H1 (cell line): Measurements from ENCODE around the gene MYO1F. TPM values are rescaled to one million over a fixed set of nuclear protein-coding genes. Genes with fewer than 3 reads are reported as not detected.
A peak's percentile ranks its signal among the peaks of the same experiment; 100 is the strongest.

ENCODE experiments used
- CTCF ChIA-PET: fragments of 300-600 bp; sonication (Branson Sonifier 250); formaldehyde crosslinking; loops from one replicate; lab custom pipeline; 2021; ENCODE audit not compliant: partially characterized antibody; lab: Charles Lee
- POLR2A ChIA-PET: fragments of 300-600 bp; sonication (Branson Sonifier 250); formaldehyde crosslinking; loops from one replicate; lab custom pipeline; 2021; ENCODE audit warnings: inconsistent platforms; ENCODE audit not compliant: partially characterized antibody; lab: Charles Lee
- DNase-seq, 2 experiments: peaks; one replicate each; pipeline versions ENCODE4 v3.0.0 to v3.0.0-alpha.2; 2010 to 2022; ENCODE audit warnings: low spot score in 2 of 2, low read depth in 1 of 2, mixed read lengths in 1 of 2
- FAIRE-seq: peaks from 2 replicates; lab custom pipeline; 2011; peaks lifted over from hg19 to GRCh38; lab: Jason Lieb, UNC
- H2AFZ ChIP-seq: 2 replicates; pipeline ENCODE4 v1.8.1; 2012; ENCODE audit warnings: low read length, inconsistent platforms
- H2AK5ac ChIP-seq: 2 replicates; pipeline ENCODE4 v1.6.1; 2013; ENCODE audit warnings: low read depth, low read length
- H2BK120ac ChIP-seq: replicated peaks from 2 replicates; pipeline ENCODE3; 2013; ENCODE audit warnings: low read depth, low read length, inconsistent platforms
- H2BK12ac ChIP-seq: 2 replicates; pipeline ENCODE4 v1.6.1; 2013; ENCODE audit warnings: low read depth, low read length
- H2BK15ac ChIP-seq: 2 replicates; pipeline ENCODE4 v1.6.1; 2013; ENCODE audit warnings: low read length
- H2BK20ac ChIP-seq: 2 replicates; pipeline ENCODE4 v1.6.1; 2013; ENCODE audit warnings: low read length
- H2BK5ac ChIP-seq: 2 replicates; pipeline ENCODE4 v1.6.1; 2013; ENCODE audit warnings: low read depth, low read length
- H3K14ac ChIP-seq: 2 replicates; pipeline ENCODE4 v1.6.1; 2013; ENCODE audit warnings: inconsistent platforms; ENCODE audit not compliant: insufficient read length
- H3K18ac ChIP-seq: 2 replicates; pipeline ENCODE4 v1.6.1; 2013; ENCODE audit warnings: low read length; ENCODE audit errors: extremely low read depth
- H3K23ac ChIP-seq: 2 replicates; pipeline ENCODE4 v1.6.1; 2013; ENCODE audit warnings: inconsistent platforms; ENCODE audit not compliant: insufficient read length
- H3K23me2 ChIP-seq: 2 replicates; pipeline ENCODE4 v1.6.1; 2013; ENCODE audit warnings: low read depth, low read length
- H3K27ac ChIP-seq: 2 replicates; pipeline ENCODE4 v1.6.1; 2011; ENCODE audit warnings: low read depth, low read length, inconsistent platforms
- H3K27me3 ChIP-seq, 4 experiments: replicated peaks in 1 of 4; 1 replicate in 1 of 4; 2 replicates in 3 of 4; pipeline versions ENCODE4 v1.6.1 to v1.8.1; 2011 to 2013; ENCODE audit warnings: low read length in 3 of 4, mild to moderate bottlenecking in 3 of 4, inconsistent platforms in 2 of 4, mixed read lengths in 2 of 4, moderate library complexity in 1 of 4; ENCODE audit not compliant: control insufficient read depth in 3 of 4, insufficient read depth in 3 of 4; ENCODE audit errors: extremely low read depth in 1 of 4
- H3K36me3 ChIP-seq, 4 experiments: 2 replicates each; pipeline versions ENCODE4 v1.6.1 to v1.8.1; 2011 to 2013; ENCODE audit warnings: mild to moderate bottlenecking in 4 of 4, low read length in 3 of 4, moderate library complexity in 2 of 4, control low read depth in 1 of 4, inconsistent platforms in 1 of 4; ENCODE audit not compliant: insufficient read depth in 4 of 4, control insufficient read depth in 2 of 4
- H3K4ac ChIP-seq: replicated peaks from 2 replicates; pipeline ENCODE3; 2013; ENCODE audit warnings: low read length, low read depth, mixed read lengths, inconsistent platforms; ENCODE audit not compliant: insufficient read length
- H3K4me1 ChIP-seq, 4 experiments: replicated peaks in 1 of 4; 1 replicate in 1 of 4; 2 replicates in 3 of 4; pipeline versions ENCODE4 v1.6.1 to v1.8.1; 2011 to 2013; ENCODE audit warnings: low read length in 3 of 4, inconsistent platforms in 2 of 4, mixed read lengths in 1 of 4; ENCODE audit not compliant: insufficient read depth in 4 of 4, control insufficient read depth in 3 of 4
- H3K4me2 ChIP-seq, 2 experiments: 2 replicates each; pipeline versions ENCODE4 v1.6.1 to v1.8.1; 2011 to 2013; ENCODE audit warnings: low read depth in 2 of 2, low read length in 2 of 2, control low read depth in 1 of 2, inconsistent platforms in 1 of 2, mild to moderate bottlenecking in 1 of 2; ENCODE audit not compliant: insufficient read depth in 1 of 2
- H3K4me3 ChIP-seq, 4 experiments: fragments of 200-600, 300-600 bp in 1 of 4; sonication (generic), shearing (Covaris generic), sonication (Bioruptor Twin) in 1 of 4; 2 replicates each; pipeline versions ENCODE4 v1.5.1 to v1.8.1; 2011 to 2016; ENCODE audit warnings: low read length in 4 of 4, low read depth in 3 of 4, control low read depth in 2 of 4, inconsistent platforms in 2 of 4, mild to moderate bottlenecking in 2 of 4, mixed read lengths in 1 of 4, moderate library complexity in 1 of 4; ENCODE audit not compliant: insufficient read depth in 2 of 4; ENCODE audit errors: extremely low read depth in 1 of 4
- H3K56ac ChIP-seq: replicated peaks from 2 replicates; pipeline ENCODE3; 2013; ENCODE audit warnings: low read depth, mild to moderate bottlenecking, mixed read lengths, low read length, inconsistent platforms; ENCODE audit not compliant: insufficient read length
- H3K79me1 ChIP-seq: 2 replicates; pipeline ENCODE4 v1.6.1; 2013; ENCODE audit warnings: low read depth, low read length, control low read depth
- H3K79me2 ChIP-seq, 2 experiments: 2 replicates each; pipeline versions ENCODE4 v1.6.1 to v1.8.1; 2012 to 2013; ENCODE audit warnings: low read length in 2 of 2, mild to moderate bottlenecking in 2 of 2, inconsistent platforms in 1 of 2; ENCODE audit not compliant: insufficient read depth in 2 of 2, control insufficient read depth in 1 of 2
- H3K9ac ChIP-seq, 4 experiments: replicated peaks in 1 of 4; 1 replicate in 1 of 4; 2 replicates in 3 of 4; pipeline versions ENCODE4 v1.6.1 to v1.8.1; 2011 to 2013; ENCODE audit warnings: low read depth in 3 of 4, low read length in 3 of 4, control low read depth in 2 of 4, mild to moderate bottlenecking in 2 of 4, moderate library complexity in 2 of 4, inconsistent platforms in 1 of 4; ENCODE audit errors: extremely low read depth in 1 of 4
- H3K9me3 ChIP-seq, 2 experiments: 2 replicates each; pipeline versions ENCODE4 v1.6.1 to v1.8.1; 2012 to 2013; ENCODE audit warnings: mild to moderate bottlenecking in 2 of 2, moderate library complexity in 2 of 2, control low read depth in 1 of 2, inconsistent platforms in 1 of 2, low read depth in 1 of 2, low read length in 1 of 2, mixed read lengths in 1 of 2; ENCODE audit not compliant: insufficient read depth in 2 of 2
- H4K20me1 ChIP-seq, 2 experiments: replicated peaks in 1 of 2; 2 replicates each; pipeline versions ENCODE3 to v1.8.1; 2011 to 2013; ENCODE audit warnings: inconsistent platforms in 2 of 2, low read length in 2 of 2, mild to moderate bottlenecking in 1 of 2; ENCODE audit not compliant: insufficient read depth in 2 of 2, control insufficient read depth in 1 of 2
- H4K5ac ChIP-seq: 2 replicates; pipeline ENCODE4 v1.6.1; 2013; ENCODE audit warnings: low read length, low read depth, mixed read lengths, inconsistent platforms; ENCODE audit not compliant: insufficient read length
- H4K8ac ChIP-seq: 2 replicates; pipeline ENCODE4 v1.8.0; 2013; ENCODE audit warnings: mild to moderate bottlenecking, moderate library complexity, low read length, inconsistent platforms; ENCODE audit not compliant: insufficient read depth; ENCODE audit errors: extremely low read depth
- H4K91ac ChIP-seq: replicated peaks from 2 replicates; pipeline ENCODE3; 2013; ENCODE audit warnings: low read length, mixed read lengths, inconsistent platforms; ENCODE audit not compliant: insufficient read length
- EZH2 ChIP-seq: fragments of 200-600 bp; sonication (generic); IDR thresholded peaks from 2 replicates; pipeline ENCODE4 v1.7.1; 2012; ENCODE audit warnings: low read depth, mild to moderate bottlenecking, moderate library complexity, low read length, inconsistent platforms; ENCODE audit not compliant: severe bottlenecking
- JUND ChIP-seq: IDR thresholded peaks from 2 replicates; pipeline ENCODE4 v1.6.1; 2011; ENCODE audit warnings: mild to moderate bottlenecking, improper control_type of control experiment, low read length
- KDM5A ChIP-seq: fragments of 200-600 bp; IDR thresholded peaks from 2 replicates; pipeline ENCODE4 v1.7.1; 2012; ENCODE audit warnings: mild to moderate bottlenecking, low read length, inconsistent platforms, mixed read lengths
- SIRT6 ChIP-seq: IDR thresholded peaks from one replicate; pipeline ENCODE4 v1.7.1; 2012; ENCODE audit warnings: low read length, inconsistent platforms
- SIX5 ChIP-seq: IDR thresholded peaks from 2 replicates; pipeline ENCODE4 v1.6.1; 2011; ENCODE audit warnings: mild to moderate bottlenecking, low read depth, low read length
- USF2 ChIP-seq: IDR thresholded peaks from 2 replicates; pipeline ENCODE4 v1.6.1; 2011; ENCODE audit warnings: low read length, improper control_type of control experiment
- WGBS, 2 experiments: shearing (Covaris generic) in 1 of 2; methylation state at CpG; one replicate each; pipeline versions ENCODE4 v1.1.6 to v1.1.7; 2013 to 2015; ENCODE audit warnings: low lambda C conversion rate in 2 of 2, mixed read lengths in 2 of 2, inconsistent platforms in 1 of 2, low coverage in 1 of 2, missing lambda C conversion rate in 1 of 2; ENCODE audit not compliant: insufficient replicate concordance in 2 of 2, insufficient coverage in 1 of 2, insufficient read length in 1 of 2; ENCODE audit errors: extremely low coverage in 1 of 2, missing lambda C conversion rate in 1 of 2; 5-methylcytosine and 5-hydroxymethylcytosine counted together
- polyA plus RNA-seq, 7 experiments: library from polyadenylated mRNA; depleted of rRNA in 3 of 7; stranded (reverse) in 5 of 7; unstranded in 2 of 7; fragments of >200 nt in 5 of 7; fragments of 200-250 nt in 2 of 7; gene quantifications; 1 replicate in 5 of 7; 2 replicates in 1 of 7; 4 replicates in 1 of 7; pipeline versions ENCODE4 v1.2.1 to v1.2.3, GENCODE V29; 2011 to 2013; ENCODE audit warnings: missing spikeins in 2 of 7, mixed read lengths in 2 of 7
- total RNA-seq: library from RNA; stranded (reverse); fragmentation: NEBNext Ultra II Directional; extraction: Animal tissue kit (Norgen Biotek cat#: 25700); gene quantifications from 2 replicates; pipeline ENCODE4 v1.2.1, GENCODE V29; 2021

The MYO1F gene
- total and polyA plus RNA-seq, 2 of the 8 experiments (the other 6 are each of a cell fraction or from before 2014, with no cell fraction given), result 1.4 to 4.6 TPM

GRCh38 chr19:8561075-8561764 lies 16.0 kb downstream of the MYO1F start:
- no peaks in the 10 kb centered on the region for H3K23me2 ChIP-seq
- H4K20me1 ChIP-seq, result no peaks in the 10 kb centered on the region
- H4K5ac ChIP-seq, result no peak overlapping the region
- no peak overlapping the region for H2BK20ac ChIP-seq
- no peak overlapping the region for H2BK120ac ChIP-seq
- no peak overlapping the region for H3K27ac ChIP-seq
- H4K91ac ChIP-seq, result no peak overlapping the region
- no peak overlapping the region for H3K4me3 ChIP-seq
- no peak overlapping the region for H2AK5ac ChIP-seq
- no peaks in the 10 kb centered on the region for H3K36me3 ChIP-seq
- TF ChIP-seq JUND (no peak), KDM5A (no peak), SIX5 (no peak), SIRT6 (no peak), USF2 (no peak), EZH2 (no peak)
- TF ChIP-seq, all 59 proteins: peak for 0
- Histone ChIP-seq H4K8ac (no peak overlapping the region), H3K23ac (no peak overlapping the region), H3K79me1 (no peaks in the 10 kb centered on the region), H3K4me2 (peak overlapping the region in 1 of 2 experiments; percentile 17; a peak in 1 of 4 replicates), H3K56ac (no peak overlapping the region), H3K9ac (no peak overlapping the region), H2BK5ac (no peak overlapping the region), H3K4ac (no peak overlapping the region), H3K79me2 (no peaks in the 10 kb centered on the region), H2AFZ (no peak overlapping the region), H3K4me1 (no peaks in the 10 kb centered on the region; a peak in 1 of 7 replicates), H2BK15ac (no peak overlapping the region), H3K18ac (no peak overlapping the region), H3K27me3 (no peaks in the 10 kb centered on the region), H2BK12ac (no peak overlapping the region), H3K14ac (no peak overlapping the region), H3K9me3 (no peaks in the 10 kb centered on the region)
- DNase-seq, result no peak
- FAIRE-seq, result no peak
- CTCF ChIA-PET, result interaction anchor here (2.3 kb wide), 1 partner anchor 17 kb away, joined by 11 read pairs; no protein-coding TSS in a partner anchor
- 83% methylated on average over 1 of the region's 2 CpGs; no CpG with 5 or more reads in 1 of the 2 experiments for WGBS, 2 experiments
- POLR2A ChIA-PET, result interaction anchor here (0.7 kb wide), 1 partner anchor 11 kb away, joined by 3 read pairs; no protein-coding TSS in a partner anchor
